B cell (primary cell): Measurements from ENCODE around the gene ZNF679. TPM values are rescaled to one million over a fixed set of nuclear protein-coding genes. Genes with fewer than 3 reads are reported as not detected.

Experiments used
- ATAC-seq: fragments of 200-7000 bp; cut with Tn5 transposase; one replicate; pipeline ENCODE4 v1.10.0; 2021; ENCODE audit warnings: low read depth, mild to moderate bottlenecking, moderate number of reproducible peaks, moderate library complexity
- CTCF ChIA-PET: fragments of 350-600 bp; sonication (Branson Sonifier 250); formaldehyde crosslinking; loops from one replicate; lab custom pipeline; 2021; ENCODE audit warnings: antibody characterized with exemption, inconsistent platforms; lab: Charles Lee
- POLR2A ChIA-PET: fragments of 350-600 bp; sonication (Branson Sonifier 250); formaldehyde crosslinking; loops from one replicate; lab custom pipeline; 2021; ENCODE audit warnings: antibody characterized with exemption; lab: Charles Lee
- DNase-seq: peaks from one replicate; pipeline ENCODE4 v3.0.0; 2013
- H2AFZ ChIP-seq: 2 replicates; pipeline ENCODE4 v1.6.1; 2012; ENCODE audit warnings: mild to moderate bottlenecking, low read depth, low read length; ENCODE audit not compliant: insufficient read depth, poor library complexity, severe bottlenecking
- H3K27ac ChIP-seq, 2 donors: 1 replicate in 1 of 2; 2 replicates in 1 of 2; pipeline ENCODE4 v1.5.1; 2012 to 2013; ENCODE audit warnings: low read length in 2 of 2, mild to moderate bottlenecking in 2 of 2, moderate library complexity in 1 of 2
- H3K27me3 ChIP-seq, 4 experiments: fragments of 200-600 bp in 1 of 4; sonication (generic) in 1 of 4; replicated peaks in 1 of 4; 1 replicate in 2 of 4; 2 replicates in 2 of 4; pipeline versions ENCODE4 v1.6.1 to v1.7.0; 2013 to 2016; ENCODE audit warnings: low read length in 3 of 4, mild to moderate bottlenecking in 2 of 4, mixed read lengths in 1 of 4, moderate library complexity in 1 of 4; ENCODE audit not compliant: insufficient read depth in 4 of 4, control insufficient read depth in 3 of 4; ENCODE audit errors: control extremely low read depth in 1 of 4
- H3K36me3 ChIP-seq, 2 experiments: replicated peaks in 1 of 2; 1 replicate in 1 of 2; 2 replicates in 1 of 2; pipeline versions ENCODE4 v1.6.1 to v1.7.1; 2013; ENCODE audit warnings: low read length in 1 of 2; ENCODE audit not compliant: insufficient read depth in 2 of 2, control insufficient read depth in 1 of 2; ENCODE audit errors: control extremely low read depth in 1 of 2, extremely low read depth in 1 of 2
- H3K4me1 ChIP-seq, 2 donors: fragments of 200-600 bp in 1 of 2; sonication (generic) in 1 of 2; 1 replicate in 1 of 2; 2 replicates in 1 of 2; pipeline versions ENCODE4 v1.5.1 to v1.6.1; 2013 to 2017; ENCODE audit warnings: low read length in 2 of 2; ENCODE audit not compliant: control insufficient read depth in 2 of 2, insufficient read depth in 2 of 2
- H3K4me2 ChIP-seq: replicated peaks from 2 replicates; pipeline ENCODE3; 2012; ENCODE audit warnings: mild to moderate bottlenecking, low read depth, low read length; ENCODE audit not compliant: poor library complexity, severe bottlenecking
- H3K4me3 ChIP-seq, 5 experiments: fragments of 200-600 bp in 1 of 5; sonication (generic) in 1 of 5; 1 replicate in 3 of 5; 2 replicates in 2 of 5; pipeline versions ENCODE4 v1.5.1 to v1.7.0; 2011 to 2016; ENCODE audit warnings: low read length in 4 of 5, mild to moderate bottlenecking in 4 of 5, low read depth in 2 of 5, control low read depth in 1 of 5, moderate library complexity in 1 of 5; ENCODE audit not compliant: insufficient read depth in 1 of 5; ENCODE audit errors: control extremely low read depth in 1 of 5, extremely low read depth in 1 of 5
- H3K79me2 ChIP-seq: fragments of 200-600 bp; sonication (generic); one replicate; pipeline ENCODE4 v1.6.0; 2016; ENCODE audit warnings: low read length; ENCODE audit not compliant: control insufficient read depth, insufficient read depth
- H3K9ac ChIP-seq: fragments of 200-600 bp; sonication (generic); 2 replicates; pipeline ENCODE4 v1.6.1; 2017; ENCODE audit warnings: mild to moderate bottlenecking, low read length, moderate library complexity
- H3K9me3 ChIP-seq, 3 donors: one replicate each; pipeline versions ENCODE4 v1.6.1 to v1.7.1; 2013; ENCODE audit warnings: low read length in 2 of 3; ENCODE audit not compliant: control insufficient read depth in 2 of 3, insufficient read depth in 1 of 3; ENCODE audit errors: control extremely low read depth in 1 of 3
- H4K20me1 ChIP-seq: 2 replicates; pipeline ENCODE4 v1.6.0; 2012; ENCODE audit warnings: mild to moderate bottlenecking, low read length; ENCODE audit not compliant: insufficient read depth, control insufficient read depth, poor library complexity, severe bottlenecking
- H3K27ac Mint-ChIP-seq: one replicate; pipeline ENCODE4 v1.8.0; 2021; ENCODE audit warnings: mixed read lengths
- H3K27me3 Mint-ChIP-seq: one replicate; pipeline ENCODE4 v1.8.0; 2021; ENCODE audit warnings: mixed read lengths
- H3K4me1 Mint-ChIP-seq: one replicate; pipeline ENCODE4 v1.8.0; 2021; ENCODE audit warnings: mixed read lengths
- H3K4me3 Mint-ChIP-seq: one replicate; pipeline ENCODE4 v1.8.0; 2021; ENCODE audit warnings: mixed read lengths
- H3K9me3 Mint-ChIP-seq: one replicate; pipeline ENCODE4 v1.8.0; 2022; ENCODE audit warnings: mixed read lengths; ENCODE audit not compliant: insufficient read depth
- EZH2 ChIP-seq: IDR thresholded peaks from 2 replicates; pipeline ENCODE4 v1.6.1; 2012; ENCODE audit warnings: borderline replicate concordance, low read depth, mild to moderate bottlenecking, moderate library complexity, low read length; ENCODE audit not compliant: insufficient read depth, poor library complexity, severe bottlenecking
- WGBS: methylation state at CpG from one replicate; pipeline ENCODE4 v1.1.5; 2013; ENCODE audit warnings: missing lambda C conversion rate; ENCODE audit not compliant: insufficient coverage; 5-methylcytosine and 5-hydroxymethylcytosine counted together
- intact Hi-C: fragments of 100-400 bp; cut with micrococcal nuclease; formaldehyde crosslinking; loops from one replicate; pipeline ENCODE4 v1.10.0; 2022
- polyA plus RNA-seq: library from polyadenylated mRNA; depleted of rRNA; stranded (reverse); fragments of >200 nt; gene quantifications from 2 replicates; pipeline ENCODE4 v1.2.3, GENCODE V29; 2012
- total RNA-seq, 2 donors: library from RNA; stranded (reverse); fragments of 120-200 nt in 1 of 2; gene quantifications; 1 replicate in 1 of 2; 2 replicates in 1 of 2; pipeline versions ENCODE4 v1.2.3 to v1.2.4, GENCODE V29; 2013 to 2022
- TF ChIP-seq, protein P1 (sequence below): fragments of 200-600 bp; IDR thresholded peaks from one replicate; pipeline ENCODE4 v1.8.0; 2022; ENCODE audit warnings: antibody characterized with exemption, mild to moderate bottlenecking

The ZNF679 gene
- total and polyA plus RNA-seq, 2 donors (not counting 1 experiment from before 2014, with no cell fraction given) = not detected

DNA sequence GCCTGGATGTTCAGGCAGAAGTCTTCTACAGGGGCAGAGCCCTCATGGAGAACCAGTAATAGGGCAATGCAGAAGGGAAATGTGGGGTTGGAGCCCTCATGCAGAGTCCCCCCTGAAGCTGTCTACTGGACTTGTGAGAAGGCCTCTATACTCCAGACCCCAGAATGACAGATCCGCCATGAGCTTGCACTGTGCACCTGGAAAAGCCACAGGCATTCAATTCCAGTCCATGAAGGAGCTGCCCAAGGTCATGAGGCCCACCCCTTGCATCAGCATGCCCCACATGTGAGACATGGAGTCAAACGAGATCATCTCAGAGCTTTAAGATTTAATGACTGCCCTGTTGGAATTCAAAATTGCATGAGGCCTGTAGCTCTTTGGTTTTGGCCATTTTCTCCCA is 4.9 kb upstream of the ZNF679 start:
- POLR2A ChIA-PET = no interaction called here

GRCh38 chr7:64266341-64266919 is 38.2 kb downstream of the ZNF679 start:
- TF ChIP-seq, protein P1, sequence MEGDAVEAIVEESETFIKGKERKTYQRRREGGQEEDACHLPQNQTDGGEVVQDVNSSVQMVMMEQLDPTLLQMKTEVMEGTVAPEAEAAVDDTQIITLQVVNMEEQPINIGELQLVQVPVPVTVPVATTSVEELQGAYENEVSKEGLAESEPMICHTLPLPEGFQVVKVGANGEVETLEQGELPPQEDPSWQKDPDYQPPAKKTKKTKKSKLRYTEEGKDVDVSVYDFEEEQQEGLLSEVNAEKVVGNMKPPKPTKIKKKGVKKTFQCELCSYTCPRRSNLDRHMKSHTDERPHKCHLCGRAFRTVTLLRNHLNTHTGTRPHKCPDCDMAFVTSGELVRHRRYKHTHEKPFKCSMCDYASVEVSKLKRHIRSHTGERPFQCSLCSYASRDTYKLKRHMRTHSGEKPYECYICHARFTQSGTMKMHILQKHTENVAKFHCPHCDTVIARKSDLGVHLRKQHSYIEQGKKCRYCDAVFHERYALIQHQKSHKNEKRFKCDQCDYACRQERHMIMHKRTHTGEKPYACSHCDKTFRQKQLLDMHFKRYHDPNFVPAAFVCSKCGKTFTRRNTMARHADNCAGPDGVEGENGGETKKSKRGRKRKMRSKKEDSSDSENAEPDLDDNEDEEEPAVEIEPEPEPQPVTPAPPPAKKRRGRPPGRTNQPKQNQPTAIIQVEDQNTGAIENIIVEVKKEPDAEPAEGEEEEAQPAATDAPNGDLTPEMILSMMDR = no peak
- no peak for TF ChIP-seq EZH2
- ATAC-seq (no peak), DNase-seq (no peak)
- Histone ChIP-seq H3K4me1 (no peaks in the 10 kb centered on the region), H2AFZ (no peak overlapping the region), H3K27me3 (no peaks in the 10 kb centered on the region), H3K36me3 (no peaks in the 10 kb centered on the region), H3K9ac (no peak overlapping the region), H3K9me3 (peaks cover 3 to 30% (median 27%) of the 10 kb centered on the region in 3 donors), H3K27ac (no peak overlapping the region), H3K79me2 (no peaks in the 10 kb centered on the region), H3K4me3 (no peak overlapping the region), H4K20me1 (no peaks in the 10 kb centered on the region), H3K4me2 (no peak overlapping the region)
- intact Hi-C loops = loop anchor here (10.0 kb wide), 1 partner anchor 58 kb away; no protein-coding TSS in a partner anchor
- no peak overlapping the region for H3K27ac Mint-ChIP-seq
- H3K27me3 Mint-ChIP-seq = no peaks in the 10 kb centered on the region
- no peaks in the 10 kb centered on the region for H3K4me1 Mint-ChIP-seq
- WGBS = no CpG with 5 or more reads among the region's 1 CpG
- ChIA-PET CTCF (no interaction called here), POLR2A (no interaction called here)
- peaks cover 21% of the 10 kb centered on the region for H3K9me3 Mint-ChIP-seq
- H3K4me3 Mint-ChIP-seq = no peak overlapping the region

More for the DNA sequence above, 4.9 kb upstream of the ZNF679 start:
- CTCF ChIA-PET = no interaction called here
- H3K4me3 ChIP-seq = no peak overlapping the region
- no peak overlapping the region for H2AFZ ChIP-seq
- 74% methylated on average over 2 of the region's 2 CpGs for WGBS
- no peaks in the 10 kb centered on the region for H3K36me3 ChIP-seq
- Mint-ChIP-seq H3K4me1 (no peaks in the 10 kb centered on the region), H3K4me3 (no peak overlapping the region), H3K9me3 (peaks cover 24% of the 10 kb centered on the region), H3K27ac (no peak overlapping the region), H3K27me3 (no peaks in the 10 kb centered on the region)
- TF ChIP-seq, protein P1 = no peak
- no peak for TF ChIP-seq EZH2
- H3K4me1 ChIP-seq = no peaks in the 10 kb centered on the region
- ATAC-seq (no peak), DNase-seq (no peak)
- H4K20me1 ChIP-seq = no peaks in the 10 kb centered on the region
- no peak overlapping the region for H3K9ac ChIP-seq
- H3K27me3 ChIP-seq = no peaks in the 10 kb centered on the region
- peaks cover 6 to 28% (median 25%) of the 10 kb centered on the region in 3 donors for H3K9me3 ChIP-seq
- no peak overlapping the region for H3K27ac ChIP-seq
- H3K4me2 ChIP-seq = no peak overlapping the region
- H3K79me2 ChIP-seq = no peaks in the 10 kb centered on the region
- intact Hi-C loops = no loop called here
